ENCODE measurements around the gene CCL26. TPM values are rescaled to one million over a fixed set of nuclear protein-coding genes. Genes with fewer than 3 reads are reported as not detected.

CCL26 gene
- total and polyA plus RNA-seq, 2 of the 4 experiments (the other 2 are of a cell fraction), result not detected

GRCh38 chr7:75723444-75723843 is 48.6 kb downstream of the CCL26 start:
- Histone ChIP-seq H2AK5ac (ENCODE audit: low read depth, low read length) (no peak overlapping the region), H4K8ac (ENCODE audit: low read depth in 2 of 2, low read length in 2 of 2) (no peak overlapping the region), H2BK15ac (ENCODE audit: low read depth, low read length) (no peak overlapping the region), H2AFZ (replicated peaks; ENCODE audit: low read length, poor library complexity) (no peak overlapping the region), H3K27ac (ENCODE audit: insufficient read depth, low read length) (no peak overlapping the region), H3K9ac (ENCODE audit: low read depth, low read length) (no peak overlapping the region), H3K56ac (ENCODE audit: extremely low read depth, insufficient read depth, low read length) (no peak overlapping the region), H2BK20ac (ENCODE audit: low read depth, low read length) (no peak overlapping the region), H3K23ac (ENCODE audit: low read depth, low read length) (no peak overlapping the region), H3K4ac (ENCODE audit: low read depth, low read length) (no peak overlapping the region), H3K27me3 (ENCODE audit: control insufficient read depth, insufficient read depth, low read length) (no peaks in the 10 kb centered on the region), H3K14ac (replicated peaks; ENCODE audit: low read depth, low read length) (no peak overlapping the region), H2BK120ac (ENCODE audit: low read depth, low read length) (no peak overlapping the region), H4K20me1 (ENCODE audit: insufficient read depth, low read length) (no peaks in the 10 kb centered on the region), H2BK5ac (ENCODE audit: low read depth, low read length, poor library complexity, severe bottlenecking) (no peak overlapping the region), H3K79me1 (ENCODE audit: low read depth in 1 of 2, low read length in 2 of 2) (peaks cover 0 to 48% of the 10 kb centered on the region in 2 experiments; a peak in 3 of 4 replicates), H3K9me3 (ENCODE audit: control insufficient read depth, insufficient read depth, low read length) (no peaks in the 10 kb centered on the region), H3K18ac (ENCODE audit: low read depth, low read length) (no peak overlapping the region), H3K4me3 (ENCODE audit: insufficient read depth, low read depth, low read length) (no peak overlapping the region), H2AK9ac (replicated peaks; ENCODE audit: low read depth, low read length, poor library complexity) (no peak overlapping the region), H3K9me1 (ENCODE audit: insufficient read depth, low read length) (peaks cover 17% of the 10 kb centered on the region), H4K91ac (ENCODE audit: insufficient read depth, low read depth, low read length) (no peak overlapping the region), H3K4me1 (ENCODE audit: control insufficient read depth, insufficient read depth, low read length) (peaks cover 9% of the 10 kb centered on the region), H3K4me2 (ENCODE audit: low read depth, low read length) (no peak overlapping the region), H4K5ac (ENCODE audit: low read depth, low read length) (no peak overlapping the region), H3K36me3 (ENCODE audit: control insufficient read depth, insufficient read depth, low read length) (peaks cover 2% of the 10 kb centered on the region; the same call in 1 of the 2 replicates)
- no TSS peak for BruUV-seq (replicated peaks)
- DNase-seq (no peak), ATAC-seq (ENCODE audit: low read depth) (no peak)
- dilution Hi-C loops (cut with HindIII; ENCODE audit: low sequenced_read_pairs, unreplicated experiment) (no loop called here), intact Hi-C loops (cut with micrococcal nuclease) (no loop called here), in situ Hi-C loops (cut with MboI; ENCODE audit: low sequenced_read_pairs) (no loop called here)
- POLR2A ChIA-PET (ENCODE audit: unreplicated experiment), result no interaction called here
- TF ChIP-seq POLR2A (IDR thresholded peaks at IDR 0.05; ENCODE audit: low read depth, low read length), result no peak
- no peak for TF ChIP-seq RFX5 (IDR thresholded peaks at IDR 0.05; ENCODE audit: low read depth, low read length)
- no peak for TF ChIP-seq CTCF (conservative IDR thresholded peaks at IDR 0.05; ENCODE audit: low read depth, low read length)
- TF ChIP-seq RAD21 (IDR thresholded peaks at IDR 0.05; ENCODE audit: low read length), result no peak
- TF ChIP-seq CHD1 (IDR thresholded peaks at IDR 0.05; ENCODE audit: low read depth, low read length), result no peak
- TF ChIP-seq ELK1 (IDR thresholded peaks at IDR 0.05; ENCODE audit: borderline replicate concordance, low read depth, low read length), result no peak
- no peak for TF ChIP-seq BHLHE40 (IDR thresholded peaks at IDR 0.05; ENCODE audit: low read depth, low read length)
- TF ChIP-seq MAZ (IDR thresholded peaks at IDR 0.05; ENCODE audit: borderline replicate concordance, low read depth, low read length), result no peak
- TF ChIP-seq MXI1 (IDR thresholded peaks at IDR 0.05; ENCODE audit: borderline replicate concordance, low read depth, low read length), result no peak
- WGBS, 2 experiments (ENCODE audit: extremely low coverage in 2 of 2, insufficient read length in 1 of 2), result no CpG with 5 or more reads among the region's 3 CpGs
- CTCF ChIA-PET, result no interaction called here
